ENCODE measurements around the gene BCAS3.
"Not testable (repeated sequence)": the region's sequence is repeated elsewhere in the genome, so short reads cannot be mapped to it uniquely, and the experiment has no call there.

The BCAS3 gene

GRCh38 chr17:60933739-60934138 lies 256.1 kb downstream of the BCAS3 start:
- Histone ChIP-seq H3K27me3 (ENCODE audit: insufficient read depth, poor library complexity, severe bottlenecking) (no peaks in the 10 kb centered on the region), H3K9me3 (ENCODE audit: severe bottlenecking) (peaks cover 2% of the 10 kb centered on the region), H3K27ac (ENCODE audit: poor library complexity, severe bottlenecking) (no peak overlapping the region), H3K36me3 (ENCODE audit: low read depth) (no peaks in the 10 kb centered on the region), H3K4me3 (ENCODE audit: severe bottlenecking) (no peak overlapping the region), H3K4me1 (ENCODE audit: insufficient read depth, poor library complexity, severe bottlenecking) (peaks cover 3% of the 10 kb centered on the region)
- no peak for ATAC-seq (ENCODE audit: low read depth)
- no peak for DNase-seq (ENCODE audit: low spot score)
- no peak for TF ChIP-seq CTCF (IDR thresholded peaks at IDR 0.05; ENCODE audit: poor library complexity, severe bottlenecking)

- peaks cover 2% of the 10 kb centered on the region for H3K9me3 ChIP-seq (ENCODE audit: severe bottlenecking)
- H3K36me3 ChIP-seq (ENCODE audit: low read depth) = no peaks in the 10 kb centered on the region
- no peak for ATAC-seq (ENCODE audit: low read depth)
- H3K4me3 ChIP-seq (ENCODE audit: severe bottlenecking) = no peak overlapping the region
- no peak overlapping the region for H3K27ac ChIP-seq (ENCODE audit: poor library complexity, severe bottlenecking)
- H3K27me3 ChIP-seq (ENCODE audit: insufficient read depth, poor library complexity, severe bottlenecking) = no peaks in the 10 kb centered on the region
- H3K4me1 ChIP-seq (ENCODE audit: insufficient read depth, poor library complexity, severe bottlenecking) = peaks cover 3% of the 10 kb centered on the region
- no peak for TF ChIP-seq CTCF (IDR thresholded peaks at IDR 0.05; ENCODE audit: poor library complexity, severe bottlenecking)
- DNase-seq (ENCODE audit: low spot score) = no peak
Measured at GRCh38 chr17:60934723-60935122, 257.1 kb downstream of the BCAS3 start.

- not testable (repeated sequence) for H3K27me3 ChIP-seq (ENCODE audit: insufficient read depth, poor library complexity, severe bottlenecking); ATAC-seq (ENCODE audit: low read depth); H3K9me3 ChIP-seq (ENCODE audit: severe bottlenecking); DNase-seq (ENCODE audit: low spot score); H3K4me1 ChIP-seq (ENCODE audit: insufficient read depth, poor library complexity, severe bottlenecking); H3K36me3 ChIP-seq (ENCODE audit: low read depth); H3K27ac ChIP-seq (ENCODE audit: poor library complexity, severe bottlenecking); H3K4me3 ChIP-seq (ENCODE audit: severe bottlenecking)
Measured at GRCh38 chr17:60935991-60936390, 258.3 kb downstream of the BCAS3 start.

- Histone ChIP-seq H3K9me3 (ENCODE audit: severe bottlenecking) (peaks cover 2% of the 10 kb centered on the region), H3K4me3 (ENCODE audit: severe bottlenecking) (no peak overlapping the region), H3K36me3 (ENCODE audit: low read depth) (no peaks in the 10 kb centered on the region; the same call in 1 of the 2 replicates), H3K27ac (ENCODE audit: poor library complexity, severe bottlenecking) (no peak overlapping the region), H3K27me3 (ENCODE audit: insufficient read depth, poor library complexity, severe bottlenecking) (no peaks in the 10 kb centered on the region), H3K4me1 (ENCODE audit: insufficient read depth, poor library complexity, severe bottlenecking) (peaks cover 15% of the 10 kb centered on the region)
- no peak for ATAC-seq (ENCODE audit: low read depth)
- no peak for DNase-seq (ENCODE audit: low spot score)
- no peak for TF ChIP-seq CTCF (IDR thresholded peaks at IDR 0.05; ENCODE audit: poor library complexity, severe bottlenecking)
Measured at GRCh38 chr17:60939318-60939717, 261.7 kb downstream of the BCAS3 start.

- Histone ChIP-seq H3K9me3 (ENCODE audit: severe bottlenecking) (no peaks in the 10 kb centered on the region), H3K27me3 (ENCODE audit: insufficient read depth, poor library complexity, severe bottlenecking) (no peaks in the 10 kb centered on the region), H3K4me1 (ENCODE audit: insufficient read depth, poor library complexity, severe bottlenecking) (peaks cover 12% of the 10 kb centered on the region), H3K36me3 (ENCODE audit: low read depth) (no peaks in the 10 kb centered on the region; the same call in 1 of the 2 replicates), H3K4me3 (ENCODE audit: severe bottlenecking) (no peak overlapping the region), H3K27ac (ENCODE audit: poor library complexity, severe bottlenecking) (no peak overlapping the region)
- peak; percentile 85 for ATAC-seq (ENCODE audit: low read depth)
- DNase-seq (ENCODE audit: low spot score) = no peak
- TF ChIP-seq CTCF (IDR thresholded peaks at IDR 0.05; ENCODE audit: poor library complexity, severe bottlenecking) = no peak
Measured at GRCh38 chr17:60941028-60941427, 263.4 kb downstream of the BCAS3 start.

Measured in RWPE2 (cell line).